ENCODE data around the gene ARHGAP22. TPM values are rescaled to one million over a fixed set of nuclear protein-coding genes. Genes with fewer than 3 reads are reported as not detected.

ARHGAP22 gene
- polyA plus RNA-seq, 1 of the 3 experiments (the other 2 are of a cell fraction): 12.4 TPM

- no peak overlapping the region for H3K4me2 ChIP-seq
- no peaks in the 10 kb centered on the region for H3K27me3 ChIP-seq (ENCODE audit: insufficient read depth)
- H4K20me1 ChIP-seq (ENCODE audit: insufficient read depth): no peaks in the 10 kb centered on the region
- CTCF ChIA-PET: interaction anchor here (1.0 to 18.6 kb wide), 6 partner anchors 12 to 187 kb away, joined by 3 to 662 read pairs (median 10); no protein-coding TSS in a partner anchor
- H3K4me3 ChIP-seq (ENCODE audit: low read depth in 2 of 2, low read length in 1 of 2): no peak overlapping the region
- H3K4me1 ChIP-seq (ENCODE audit: control insufficient read depth in 1 of 2, insufficient read depth in 2 of 2, low read depth in 1 of 2, low read length in 1 of 2): peaks cover 9 to 44% of the 10 kb centered on the region in 2 experiments
- H3K79me2 ChIP-seq (ENCODE audit: insufficient read depth): peaks cover 18% of the 10 kb centered on the region; the same call in 1 of the 2 replicates
- H3F3A ChIP-seq (replicated peaks; ENCODE audit: insufficient read depth): no peaks in the 10 kb centered on the region
- peaks cover 0 to 18% of the 10 kb centered on the region in 2 experiments for H3K36me3 ChIP-seq (replicated peaks in 1 of 2; ENCODE audit: control insufficient read depth in 1 of 2, insufficient read depth in 2 of 2, low read length in 1 of 2)
- DNase-seq: no peak
- H3K9ac ChIP-seq: no peak overlapping the region
- POLR2A ChIA-PET: interaction anchor here (0.8 kb wide), 1 partner anchor 108 kb away, joined by 5 read pairs; no protein-coding TSS in a partner anchor
- H3K27ac ChIP-seq (ENCODE audit: low read depth in 2 of 2, low read length in 1 of 2): no peak overlapping the region
- H3K9me3 ChIP-seq: no peaks in the 10 kb centered on the region
- WGBS (ENCODE audit: low lambda C conversion rate): 93% methylated on average over 9 of the region's 10 CpGs
- no peaks in the 10 kb centered on the region for H3K9me2 ChIP-seq
- H2AFZ ChIP-seq (ENCODE audit: low read depth): no peak overlapping the region
- no peak for TF ChIP-seq GATA2 (CRISPR knock-in tag; IDR thresholded peaks at IDR 0.05)
- TF ChIP-seq RCOR1 (IDR thresholded peaks at IDR 0.05; ENCODE audit: low read length): no peak
- TF ChIP-seq NRF1 (IDR thresholded peaks at IDR 0.05; ENCODE audit: low read depth, low read length): no peak
- TF ChIP-seq SMC3 (IDR thresholded peaks at IDR 0.05; ENCODE audit: low read depth, low read length): no peak
- TF ChIP-seq ZBTB33 (IDR thresholded peaks at IDR 0.05; ENCODE audit: borderline replicate concordance, low read depth): no peak
- TF ChIP-seq USF1 (IDR thresholded peaks at IDR 0.05; ENCODE audit: borderline replicate concordance, low read depth): no peak
- no peak for TF ChIP-seq CTCF (IDR thresholded peaks at IDR 0.05)
- no peak for TF ChIP-seq ELF1 (IDR thresholded peaks at IDR 0.05)
- no peak for TF ChIP-seq NFIC (IDR thresholded peaks at IDR 0.05; ENCODE audit: borderline replicate concordance)
Observed at GRCh38 chr10:48547981-48548380, 56.9 kb downstream of the ARHGAP22 start.

GRCh38 chr10:48547061-48547895 is 57.6 kb downstream of the ARHGAP22 start:
- Histone ChIP-seq H3F3A (replicated peaks; ENCODE audit: insufficient read depth) (peaks cover 3% of the 10 kb centered on the region), H3K4me1 (ENCODE audit: control insufficient read depth in 1 of 2, insufficient read depth in 2 of 2, low read depth in 1 of 2, low read length in 1 of 2) (peaks cover 15 to 39% of the 10 kb centered on the region in 2 experiments), H2AFZ (ENCODE audit: low read depth) (no peak overlapping the region), H3K79me2 (ENCODE audit: insufficient read depth) (peaks cover 18% of the 10 kb centered on the region; the same call in 1 of the 2 replicates), H3K4me3 (ENCODE audit: low read depth in 2 of 2, low read length in 1 of 2) (no peak overlapping the region), H3K4me2 (no peak overlapping the region), H3K9me2 (no peaks in the 10 kb centered on the region), H3K36me3 (replicated peaks in 1 of 2; ENCODE audit: control insufficient read depth in 1 of 2, insufficient read depth in 2 of 2, low read length in 1 of 2) (peaks cover 0 to 18% of the 10 kb centered on the region in 2 experiments), H4K20me1 (ENCODE audit: insufficient read depth) (no peaks in the 10 kb centered on the region), H3K27me3 (ENCODE audit: insufficient read depth) (no peaks in the 10 kb centered on the region), H3K9me3 (no peaks in the 10 kb centered on the region), H3K27ac (ENCODE audit: low read depth in 2 of 2, low read length in 1 of 2) (no peak overlapping the region; a peak in 1 of 4 replicates), H3K9ac (no peak overlapping the region)
- TF ChIP-seq MXI1 (IDR thresholded peaks at IDR 0.05; ENCODE audit: low read depth, low read length): no peak
- no peak for TF ChIP-seq GATA2 (CRISPR knock-in tag; IDR thresholded peaks at IDR 0.05)
- no peak for TF ChIP-seq CHD2 (IDR thresholded peaks at IDR 0.05; ENCODE audit: low read length, partially characterized antibody)
- TF ChIP-seq GABPA (IDR thresholded peaks at IDR 0.05; ENCODE audit: low read depth): no peak
- no peak for TF ChIP-seq USF2 (IDR thresholded peaks at IDR 0.05; ENCODE audit: borderline replicate concordance, low read depth, low read length)
- TF ChIP-seq FOSL2 (IDR thresholded peaks at IDR 0.05; ENCODE audit: borderline replicate concordance, low read depth): no peak
- TF ChIP-seq SIN3A (IDR thresholded peaks at IDR 0.05; ENCODE audit: borderline replicate concordance, low read depth, low read length): no peak
- WGBS (ENCODE audit: low lambda C conversion rate): 97% methylated on average over 8 of the region's 10 CpGs
- CTCF ChIA-PET: interaction anchor here (0.7 to 18.6 kb wide), 11 partner anchors 11 to 237 kb away, joined by 3 to 662 read pairs (median 4); no protein-coding TSS in a partner anchor
- DNase-seq: no peak
- POLR2A ChIA-PET: interaction anchor here (0.8 kb wide), 1 partner anchor 11 kb away, joined by 3 read pairs; no protein-coding TSS in a partner anchor
